Measurements from ENCODE around the gene S100A8.
"Not testable (repeated sequence)": the region's sequence is repeated elsewhere in the genome, so short reads cannot be mapped to it uniquely, and the experiment has no call there.

The S100A8 gene

DNA sequence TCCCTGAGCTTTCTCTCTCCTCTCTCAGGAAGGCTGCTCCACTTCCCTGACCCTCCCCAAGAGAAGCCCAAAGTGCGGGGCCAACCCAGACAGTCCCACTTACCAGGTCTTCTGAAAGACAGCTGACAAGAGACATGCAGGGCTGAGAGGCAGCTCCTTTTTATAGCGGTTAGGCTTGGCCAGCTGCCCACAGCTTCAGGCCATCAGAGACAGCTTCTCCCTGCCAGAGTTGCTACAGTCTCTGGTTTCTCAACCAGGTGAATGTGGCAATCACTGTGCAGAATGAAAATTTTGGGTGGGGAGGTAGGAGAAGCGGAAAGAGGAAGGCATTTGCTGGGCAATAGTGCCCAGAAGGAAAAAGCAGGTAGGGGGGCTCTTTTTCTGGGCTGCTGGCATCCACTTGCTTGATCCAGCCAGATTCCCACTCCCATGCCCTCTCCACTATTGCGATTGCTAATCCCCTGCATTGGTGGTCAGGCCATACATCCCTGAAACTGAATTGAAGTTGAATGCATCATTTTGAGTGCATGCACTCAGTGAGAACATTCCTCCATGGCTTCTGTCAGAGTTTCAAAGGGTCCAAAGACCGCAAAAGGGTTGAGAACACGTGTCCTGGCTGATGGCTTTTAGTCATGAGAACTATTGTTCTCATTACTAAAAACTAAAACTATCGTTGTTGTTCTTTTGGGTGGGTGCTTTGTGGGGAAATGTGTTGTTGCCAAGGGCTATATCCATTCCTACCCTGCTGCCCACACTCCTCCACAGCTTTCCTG is at the start of gene S100A8:
S100A8 (minus strand) TSS at position 136 of the 773 bp plus-strand sequence. CDS start 538 bp downstream, outside the sequence.
- no peak for DNase-seq

DNA sequence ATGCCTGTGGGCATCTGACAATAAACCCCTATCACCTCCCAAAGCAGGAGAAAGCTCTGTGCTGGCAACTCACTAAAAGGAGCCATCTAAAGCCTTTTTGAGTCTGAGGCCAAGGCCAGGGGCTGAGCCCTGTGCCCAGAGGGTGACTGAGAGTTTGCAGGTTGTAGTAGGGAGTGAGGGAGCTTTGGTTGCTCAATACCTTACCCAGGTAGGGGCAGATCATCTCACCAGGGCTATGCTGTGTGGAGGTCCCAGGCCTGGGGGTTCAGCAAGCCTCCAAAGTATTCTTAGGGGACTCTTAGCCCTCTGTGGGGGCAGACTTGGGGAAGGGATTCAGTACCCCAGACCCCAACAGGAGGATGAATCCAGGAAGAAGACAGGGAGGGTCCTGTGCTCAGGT is 48.4 kb upstream of the S100A8 start:
- no peak for DNase-seq

DNA sequence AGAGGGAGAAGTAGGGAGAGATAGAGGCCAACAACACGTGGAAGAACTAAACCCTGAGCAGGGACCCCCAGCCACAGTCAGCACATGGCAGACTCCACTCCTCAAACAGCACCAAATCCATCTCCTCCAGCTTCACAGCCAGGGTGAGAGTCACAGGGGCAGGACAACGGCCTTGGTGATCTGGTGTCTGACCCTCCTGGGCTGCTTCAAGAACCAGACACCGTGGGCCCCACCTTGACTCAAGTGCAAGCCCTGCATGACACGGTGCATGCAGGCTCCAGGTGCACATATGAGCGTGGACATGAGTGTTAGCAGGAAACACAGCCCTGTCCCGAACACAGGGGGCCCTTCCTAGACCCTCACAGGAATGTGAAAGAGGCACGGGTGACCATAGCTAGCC is 47.7 kb upstream of the S100A8 start:
- no peak for DNase-seq

DNA sequence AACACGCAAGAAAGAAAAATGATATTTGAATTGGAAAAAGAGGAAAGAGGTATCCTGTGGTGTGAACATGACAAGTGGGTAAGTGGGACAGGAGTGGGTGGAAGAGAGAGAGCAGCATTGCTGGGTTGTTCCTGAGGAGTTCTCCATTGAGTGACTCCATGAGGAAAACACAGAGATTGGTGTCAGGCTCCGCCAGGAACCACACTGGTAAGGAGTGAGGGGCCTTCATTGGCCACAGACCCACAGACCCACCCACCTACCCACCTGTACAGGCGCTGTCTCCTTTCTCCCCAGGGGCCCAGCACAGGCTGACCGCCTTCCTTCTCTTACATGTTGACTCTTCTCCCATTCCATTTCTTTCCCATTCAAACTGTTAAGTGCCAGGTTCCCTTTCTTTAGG is 46.4 kb upstream of the S100A8 start:
- no peak for DNase-seq

DNA sequence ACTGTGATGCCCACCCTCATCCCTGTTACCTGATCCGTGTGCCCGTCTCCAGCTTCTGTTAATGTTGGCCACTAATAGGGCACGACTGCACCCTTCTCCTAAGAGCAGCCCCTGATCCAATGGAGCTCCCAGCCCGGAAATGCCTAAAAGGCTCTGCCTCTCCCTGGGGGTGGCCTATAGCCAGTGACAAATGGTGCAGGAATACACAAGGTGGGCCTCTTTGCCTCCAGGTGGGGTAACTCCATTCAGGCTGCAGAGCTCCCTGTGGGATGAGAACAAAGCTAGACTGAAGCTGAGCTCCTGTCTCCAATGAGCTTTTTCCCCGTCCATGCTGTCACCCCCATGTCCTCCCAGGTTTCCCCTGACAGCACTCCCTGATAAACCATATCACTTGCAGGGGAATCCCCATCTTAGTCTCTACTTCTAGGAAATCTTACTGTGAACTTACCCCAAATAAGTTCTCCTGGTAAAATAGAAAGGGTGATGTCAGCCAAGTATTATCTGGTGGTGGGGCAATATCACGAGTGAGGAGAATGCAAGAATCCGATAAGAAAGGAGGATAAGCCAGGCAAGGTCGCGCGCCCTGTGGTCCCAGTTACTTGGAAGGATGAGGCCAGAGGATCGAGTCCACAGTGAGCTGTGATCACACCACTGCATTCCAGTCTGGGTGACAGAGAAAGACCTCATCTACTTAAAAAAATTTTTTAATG is 44.0 kb upstream of the S100A8 start:
- DNase-seq: no peak

DNA sequence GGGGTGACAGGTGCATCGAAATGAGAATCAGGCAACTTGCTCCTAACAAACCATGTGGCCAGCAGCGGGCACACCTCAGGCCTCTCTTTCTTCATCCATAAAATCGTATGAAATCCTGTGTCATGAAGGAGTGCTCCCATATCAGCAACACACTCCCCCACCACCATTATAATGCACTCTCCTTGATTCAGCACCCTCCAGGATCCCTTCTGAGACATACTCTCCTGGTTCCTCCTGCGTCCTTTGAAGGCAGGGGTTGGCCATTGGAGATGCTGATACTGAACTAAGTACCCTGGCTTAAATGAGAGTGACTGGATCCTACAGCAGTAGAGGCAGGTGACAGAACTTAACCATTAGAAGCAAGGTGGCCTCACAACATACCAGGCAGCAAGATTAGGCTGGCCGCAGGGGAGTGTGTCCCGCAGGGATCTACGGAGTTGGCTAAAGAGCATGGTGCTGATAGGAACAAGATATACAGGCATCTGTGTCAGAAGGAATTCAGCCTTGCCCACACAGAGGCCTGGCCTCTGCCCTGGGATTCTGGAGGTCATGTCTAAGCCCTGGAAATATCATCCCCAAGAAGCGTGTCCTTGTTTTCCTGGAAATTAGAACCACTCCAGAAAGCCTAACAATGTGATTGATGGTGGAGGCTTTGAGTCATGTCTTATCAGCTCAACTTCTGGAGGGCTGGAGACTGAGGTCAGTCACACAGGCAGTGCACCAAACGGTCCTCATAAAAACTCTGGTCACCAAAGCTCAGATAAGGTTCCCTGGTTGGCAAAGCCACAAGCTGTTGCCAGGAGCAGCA is 42.2 kb upstream of the S100A8 start:
- DNase-seq: no peak

DNA sequence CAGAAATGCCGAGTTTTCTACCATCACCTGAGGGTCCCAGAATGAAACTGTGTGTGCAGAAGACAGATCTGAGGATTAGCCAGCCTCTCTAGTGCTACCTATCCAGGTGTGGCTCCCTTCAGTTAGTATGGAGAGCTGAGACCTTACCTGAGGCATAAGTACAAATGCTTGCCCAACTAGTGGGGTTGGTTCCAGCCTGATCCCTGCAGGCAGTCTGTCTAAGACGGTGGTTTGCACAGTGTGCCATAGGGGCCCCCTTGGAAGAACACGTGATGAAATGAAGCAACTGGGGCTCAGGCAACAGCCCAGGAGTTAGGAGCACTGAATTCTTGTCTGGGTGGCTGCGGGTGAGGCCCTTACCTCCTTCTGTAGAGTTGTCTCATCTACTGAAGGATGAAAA is 41.1 kb upstream of the S100A8 start:
- DNase-seq: no peak

DNA sequence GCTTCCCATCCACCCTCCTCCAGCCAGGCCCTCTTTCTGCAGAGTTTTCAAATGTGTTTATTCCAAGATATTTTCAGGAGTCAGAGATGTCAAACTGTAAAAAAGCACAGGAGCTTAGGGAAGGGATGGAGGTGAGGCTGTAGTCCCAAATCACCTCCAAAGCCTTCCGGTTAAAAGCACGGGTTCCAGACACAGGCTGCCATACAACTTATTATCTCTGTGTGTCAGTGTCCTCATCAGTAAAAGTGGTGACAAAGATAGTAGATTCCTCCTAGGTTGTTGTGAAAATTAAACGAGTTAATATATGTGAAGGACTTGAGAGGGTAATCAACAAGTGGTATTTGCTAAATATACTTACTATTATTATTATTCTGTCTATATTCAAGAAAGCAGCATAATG is 40.6 kb upstream of the S100A8 start:
- no peak for DNase-seq

DNA sequence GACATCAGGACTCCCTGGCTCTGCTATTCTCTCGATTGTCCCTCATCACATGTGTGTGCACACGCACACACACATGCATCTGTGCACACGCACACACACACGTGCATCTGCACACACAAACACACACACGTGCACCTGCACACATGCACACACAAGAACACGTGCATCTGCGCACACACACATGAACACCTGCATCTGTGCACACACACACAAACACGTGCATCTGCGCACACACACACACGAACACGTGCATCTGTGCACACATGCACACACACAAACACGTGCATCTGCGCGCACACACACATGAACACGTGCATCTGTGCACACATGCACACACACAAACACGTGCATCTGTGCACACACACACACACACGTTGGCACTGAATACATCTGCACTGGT is 40.1 kb upstream of the S100A8 start:
- DNase-seq: no peak

DNA sequence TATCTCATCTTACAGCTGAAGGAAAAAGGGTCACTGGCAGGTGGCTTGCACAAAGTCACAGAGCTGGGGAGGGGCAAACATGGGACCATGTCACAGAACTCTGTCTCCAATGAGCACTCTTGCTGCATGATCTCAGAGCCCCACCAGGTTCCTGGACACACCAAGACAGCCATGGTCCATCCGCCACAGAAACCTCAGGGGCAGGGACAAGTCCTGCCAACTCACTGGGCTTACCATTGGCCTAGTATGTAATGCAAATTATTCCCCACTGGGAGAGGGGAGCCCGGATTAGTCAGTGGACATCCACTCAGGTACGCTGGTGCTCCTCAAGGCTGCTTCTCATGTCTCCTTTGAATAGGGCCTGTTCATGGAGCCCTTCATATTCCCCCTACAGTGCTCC is 39.7 kb upstream of the S100A8 start:
- no peak for DNase-seq

DNA sequence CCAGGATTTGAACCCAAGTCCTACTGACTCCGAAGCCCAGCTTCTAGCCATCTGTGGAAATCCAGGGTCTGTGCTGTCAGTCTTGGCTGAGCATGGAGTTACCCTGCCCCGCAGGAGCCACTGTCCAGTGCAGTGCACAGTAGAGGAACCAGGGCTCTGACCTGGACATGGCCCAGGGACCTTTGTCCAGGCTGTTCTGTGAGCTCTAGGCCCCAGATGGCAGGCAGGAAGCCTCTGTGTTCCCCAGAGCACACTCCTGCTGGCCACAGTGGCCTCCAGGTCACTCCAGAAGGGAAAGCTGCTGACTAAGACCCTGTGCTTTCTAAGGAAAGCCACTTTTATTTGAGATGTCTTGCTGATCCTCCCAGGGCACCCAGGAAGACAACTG is 39.3 kb upstream of the S100A8 start:
- no peak for DNase-seq

DNA sequence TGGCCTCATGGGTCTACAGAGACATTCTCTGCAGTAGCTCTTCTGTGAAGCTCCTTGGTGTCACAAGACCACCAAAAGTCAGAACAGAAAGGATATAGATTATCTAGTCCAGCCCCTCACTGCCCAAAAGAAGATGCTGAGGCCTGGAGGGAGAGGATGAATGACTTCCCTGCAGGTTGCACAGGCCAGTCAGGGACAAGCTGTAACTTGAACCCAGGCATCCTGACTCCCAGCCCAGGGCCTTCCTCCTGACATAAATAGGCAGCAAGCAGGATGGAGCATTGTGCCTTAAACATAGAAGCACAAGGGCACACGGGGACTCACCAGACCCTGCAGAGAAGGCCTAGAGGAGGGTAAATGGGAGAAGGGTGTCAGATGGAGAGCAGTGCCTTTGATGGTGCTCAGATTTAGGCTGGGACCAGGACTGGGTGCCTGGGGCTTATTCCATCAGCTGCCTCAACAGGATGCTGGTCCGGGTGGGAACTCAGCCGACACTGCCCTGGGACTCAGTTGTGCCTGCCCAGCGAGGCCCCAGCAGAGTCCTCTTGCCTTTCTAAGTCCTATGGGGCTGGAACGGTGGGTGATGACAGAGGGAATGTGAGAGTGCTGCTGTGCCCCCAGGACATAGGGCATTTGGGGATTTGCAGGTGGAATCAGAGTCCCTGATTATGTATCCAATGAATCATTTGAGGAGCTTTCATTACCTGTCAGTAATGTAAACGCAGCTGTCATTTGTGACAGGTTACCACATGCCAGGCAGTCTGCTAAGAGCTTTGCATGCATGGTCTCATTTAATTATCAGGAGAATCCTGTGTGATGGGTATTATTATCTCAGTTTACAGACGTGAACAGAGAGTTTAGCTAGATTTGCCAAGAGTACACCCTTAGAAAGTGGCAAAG is 38.6 kb upstream of the S100A8 start:
- DNase-seq: no peak

DNA sequence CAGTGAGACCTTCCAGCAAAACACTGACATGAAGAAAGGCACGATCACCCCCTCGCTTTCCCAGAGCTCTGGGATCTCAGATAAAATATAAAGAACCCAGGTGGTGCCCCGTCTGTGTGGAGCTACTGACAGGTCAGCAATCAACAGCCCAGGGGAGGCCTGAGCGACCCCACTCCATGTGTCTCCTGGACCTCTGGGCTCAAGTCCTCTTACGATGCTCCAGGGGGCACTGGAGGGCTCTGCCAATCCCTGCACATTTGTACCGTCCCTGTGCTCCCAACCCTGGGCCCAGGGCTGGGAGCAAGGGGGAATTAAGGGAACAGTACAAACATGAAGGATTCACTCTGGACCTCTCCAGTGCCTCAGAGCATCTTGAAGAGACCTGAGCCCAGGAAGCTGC is 37.9 kb upstream of the S100A8 start:
- no peak for DNase-seq

DNA sequence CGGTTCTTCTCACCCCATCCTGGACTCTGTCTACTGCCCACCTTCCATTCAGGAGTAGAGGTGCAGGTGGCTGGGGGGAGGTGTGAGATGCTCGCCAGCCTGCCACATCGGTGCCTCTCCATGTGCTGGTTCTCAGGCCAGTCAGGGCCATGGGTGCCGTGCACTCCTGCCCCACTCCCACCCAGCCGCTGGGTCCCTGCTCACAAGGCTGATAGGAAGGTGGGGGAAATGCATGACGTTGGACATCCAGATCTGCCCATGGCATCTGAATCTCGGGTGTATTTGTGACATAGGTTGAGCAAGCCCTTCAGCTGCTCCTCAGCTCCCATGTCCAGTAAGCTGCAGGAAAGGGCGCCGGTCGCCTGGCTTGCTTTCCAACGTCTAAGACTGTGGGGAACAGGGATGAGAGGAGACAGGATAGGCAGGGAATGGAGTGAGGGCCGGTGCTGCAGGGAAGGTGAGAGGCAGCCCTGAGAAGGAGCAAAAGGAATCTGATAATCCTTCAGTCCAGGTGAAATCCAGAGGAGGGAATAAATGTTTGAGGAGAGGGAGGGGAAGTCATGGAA is 37.3 kb upstream of the S100A8 start:
- DNase-seq: no peak

DNA sequence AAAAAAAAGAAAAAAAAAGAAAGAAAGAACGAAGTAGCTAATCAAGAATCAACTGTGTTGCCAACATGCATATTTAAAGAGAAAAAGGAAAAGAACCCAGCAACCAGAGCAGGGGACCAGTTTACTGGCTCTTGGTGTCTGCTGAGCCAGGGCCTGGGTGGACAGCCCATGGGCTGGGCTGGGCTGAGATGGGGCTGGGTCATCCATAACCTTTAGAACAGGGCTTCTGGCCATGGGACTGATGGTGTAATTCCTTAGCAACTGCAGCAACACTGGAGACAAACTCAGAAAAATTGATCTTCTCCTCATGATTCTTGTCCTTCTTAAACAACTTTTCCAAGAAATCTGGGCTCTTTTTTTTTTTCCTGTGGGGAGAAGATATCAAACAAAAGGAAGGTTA is 35.9 kb upstream of the S100A8 start:
- no peak for DNase-seq

DNA sequence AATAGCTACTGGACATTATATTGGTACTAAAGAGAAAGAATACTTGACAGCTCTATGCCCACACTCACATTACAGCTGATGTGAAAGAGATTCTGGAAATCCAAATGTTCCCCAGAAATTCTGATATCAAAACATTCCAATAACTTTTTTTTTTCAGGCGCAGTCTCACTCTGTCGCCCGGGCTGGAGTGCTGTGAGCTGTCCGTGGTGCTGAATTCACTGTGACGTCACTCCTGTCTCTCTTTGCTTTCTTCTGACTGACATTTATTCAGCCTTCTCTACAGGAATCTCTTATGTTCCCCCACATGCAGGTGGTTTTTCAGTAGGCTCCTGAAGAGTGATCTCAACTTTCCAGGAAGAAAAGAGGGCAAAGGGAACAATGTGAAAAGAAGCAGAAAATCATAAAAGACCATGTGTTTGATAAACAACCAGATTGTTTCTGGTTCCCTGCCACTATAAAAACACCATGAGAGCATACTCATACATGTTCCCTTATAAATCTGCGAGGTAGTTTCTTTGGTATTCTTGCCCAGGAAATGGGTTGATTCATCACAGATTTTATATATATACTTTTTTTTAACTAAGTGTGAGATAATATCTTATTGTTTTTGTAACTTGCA is 31.7 kb upstream of the S100A8 start:
- peak; percentile 70 to 76 for DNase-seq

DNA sequence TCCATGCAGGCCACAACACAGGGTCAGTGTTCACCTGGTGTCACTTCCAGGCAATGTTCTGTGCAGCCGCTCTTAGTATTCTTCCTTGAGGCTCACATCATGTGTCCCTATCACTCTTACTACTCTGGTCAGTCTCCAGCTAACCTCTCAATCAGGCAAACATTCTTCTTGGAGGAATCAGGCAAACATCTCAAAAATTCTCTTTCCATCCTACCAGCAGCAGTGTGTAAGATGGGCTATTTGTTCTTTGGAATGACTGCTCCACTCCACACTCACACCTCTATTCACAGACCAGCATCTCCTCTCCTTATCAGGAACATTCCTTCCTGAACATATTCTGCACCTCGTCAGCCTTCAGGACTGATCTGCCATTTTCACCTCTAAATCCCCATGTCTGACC is 29.4 kb upstream of the S100A8 start:
- DNase-seq: no peak

DNA sequence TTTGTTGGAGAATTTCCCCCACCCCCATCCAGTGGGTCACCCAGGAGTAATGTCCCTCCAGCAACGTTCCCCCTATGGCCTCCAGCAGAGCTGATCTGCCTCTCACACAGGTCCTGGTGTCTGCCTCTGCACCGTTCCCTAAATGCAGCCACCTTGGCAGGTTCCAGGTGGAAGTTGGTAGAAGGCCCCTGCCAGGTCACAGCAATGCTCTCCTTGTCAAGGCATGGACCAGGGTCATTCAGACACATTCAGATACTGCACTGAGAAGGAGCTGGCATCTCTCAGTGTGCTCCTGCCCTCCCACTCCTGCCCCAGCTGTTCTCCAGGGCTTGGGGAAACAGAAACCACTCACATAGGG is 28.5 kb upstream of the S100A8 start:
- DNase-seq: not testable (repeated sequence)

DNA sequence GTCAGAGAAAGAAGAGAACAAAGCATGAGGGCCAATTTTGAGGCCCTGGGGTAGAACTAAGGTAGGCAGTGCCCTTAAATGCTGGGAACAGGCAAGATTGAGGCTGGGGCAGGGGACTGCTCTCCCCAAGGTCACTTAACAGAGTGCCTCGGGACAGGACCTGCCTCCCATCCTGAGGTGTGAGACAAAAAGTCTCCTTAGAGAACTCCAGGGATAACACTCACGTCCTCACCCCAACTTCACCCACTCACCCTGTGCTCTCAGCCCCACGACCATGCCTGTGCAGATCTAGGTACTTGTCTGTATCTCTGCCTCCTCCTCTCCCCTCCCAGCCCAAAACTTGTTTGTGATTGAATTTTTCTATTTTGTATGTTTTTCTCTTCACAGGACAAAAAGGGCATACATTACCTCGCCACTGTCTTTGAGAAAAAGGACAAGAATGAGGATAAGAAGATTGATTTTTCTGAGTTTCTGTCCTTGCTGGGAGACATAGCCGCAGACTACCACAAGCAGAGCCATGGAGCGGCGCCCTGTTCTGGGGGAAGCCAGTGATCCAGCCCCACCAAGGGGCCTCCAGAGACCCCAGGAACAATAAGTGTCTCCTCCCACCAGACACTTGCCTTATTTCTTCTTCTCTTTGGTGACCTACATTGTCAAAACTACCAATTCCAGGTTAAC is 28.0 kb upstream of the S100A8 start:
- DNase-seq: not testable (repeated sequence)

DNA sequence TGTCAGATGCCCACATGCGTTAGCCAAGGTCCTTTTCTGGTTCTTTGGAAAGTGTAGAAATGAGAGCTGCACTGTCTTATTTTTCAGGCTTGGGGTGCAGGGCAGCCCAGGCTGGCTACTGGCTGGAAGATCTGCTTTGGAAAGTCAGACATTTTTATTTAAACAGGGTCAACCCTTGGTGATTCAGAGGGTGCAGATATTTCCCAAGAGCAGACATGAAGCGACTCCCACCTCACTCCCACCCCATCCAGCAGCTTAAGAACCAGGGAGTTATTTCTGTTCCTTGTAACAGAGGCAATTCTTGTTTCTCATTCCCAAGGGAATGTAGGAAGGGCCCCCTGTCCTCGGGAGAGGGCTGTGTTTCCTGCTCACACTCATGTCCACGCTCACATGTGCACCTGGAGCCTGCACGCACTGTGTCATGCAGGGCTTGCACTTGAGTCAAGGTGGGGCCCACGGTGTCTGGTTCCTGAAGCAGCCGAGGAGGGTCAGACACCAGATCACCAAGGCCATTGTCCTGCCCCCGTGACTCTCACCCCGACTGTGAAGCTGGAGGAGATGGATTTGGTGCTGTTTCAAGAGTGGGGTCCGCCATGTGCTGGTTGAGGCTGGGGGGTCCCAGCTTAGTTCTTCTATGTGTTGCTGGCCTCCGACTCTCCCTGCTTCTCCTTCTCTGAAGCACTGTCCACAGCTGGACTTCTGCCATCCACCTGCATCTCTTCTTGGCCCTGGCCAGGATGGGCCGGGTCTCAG is 26.4 kb upstream of the S100A8 start:
- no peak for DNase-seq

Measured in activated CD4-positive, alpha-beta T cell treated with anti-CD3 and anti-CD28 coated beads, Interleukin-2, amount 50 U/mL, for 48 hours (primary cell).